Panc1 (cell line): Measurements from ENCODE around the gene ODAPH. TPM values are rescaled to one million over a fixed set of nuclear protein-coding genes. Genes with fewer than 3 reads are reported as not detected.
A peak's percentile ranks its signal among the peaks of the same experiment; 100 is the strongest.

Source experiments
- ATAC-seq: fragments of 200-7000 bp; cut with Tn5 transposase; 2 replicates; pipeline ENCODE4 v1.9.1; 2020; ENCODE audit warnings: mild to moderate bottlenecking, moderate library complexity
- BruUV-seq: library from RNA; stranded (reverse); fragments of 400-500 nt; replicated peaks from 2 replicates; lab custom pipeline; 2021; lab: Mats Ljungman, UMichigan
- CTCF ChIA-PET: fragments of 300-600 bp; sonication (Branson Sonifier 250); formaldehyde crosslinking; loops from one replicate; lab custom pipeline; 2022; ENCODE audit warnings: antibody characterized with exemption; lab: Charles Lee
- POLR2A ChIA-PET: fragments of 300-600 bp; sonication (Branson Sonifier 250); formaldehyde crosslinking; loops from one replicate; lab custom pipeline; 2022; ENCODE audit warnings: antibody characterized with exemption; lab: Charles Lee
- DNase-seq: peaks from one replicate; pipeline ENCODE4 v3.0.0-alpha.2; 2010; ENCODE audit warnings: low read depth, low spot score
- H3K27ac ChIP-seq: 2 replicates; pipeline ENCODE4 v1.5.1; 2011; ENCODE audit warnings: mild to moderate bottlenecking, low read length, inconsistent platforms
- H3K27me3 ChIP-seq: fragments of 200-500 bp; sonication (Bioruptor generic); 2 replicates; pipeline ENCODE4 v1.6.0; 2014; ENCODE audit warnings: low read length, inconsistent platforms; ENCODE audit not compliant: control insufficient read depth, insufficient read depth
- H3K36me3 ChIP-seq: fragments of 200-500 bp; sonication (Bioruptor generic); 2 replicates; pipeline ENCODE4 v1.5.1; 2014; ENCODE audit warnings: inconsistent platforms, mild to moderate bottlenecking, low read length, moderate library complexity; ENCODE audit not compliant: control insufficient read depth, insufficient read depth
- H3K4me1 ChIP-seq: 2 replicates; pipeline ENCODE4 v1.5.1; 2011; ENCODE audit warnings: inconsistent platforms, mild to moderate bottlenecking, low read length, moderate library complexity; ENCODE audit not compliant: control insufficient read depth, insufficient read depth
- H3K4me3 ChIP-seq, 2 experiments: 2 replicates each; pipeline ENCODE4 v1.5.1; 2011 to 2012; ENCODE audit warnings: low read depth in 2 of 2, low read length in 2 of 2, mild to moderate bottlenecking in 2 of 2, inconsistent platforms in 1 of 2, moderate library complexity in 1 of 2
- H3K9me3 ChIP-seq: fragments of 200-500 bp; sonication (Bioruptor generic); 2 replicates; pipeline ENCODE4 v1.5.1; 2014; ENCODE audit warnings: low read depth, mild to moderate bottlenecking, inconsistent platforms, low read length, moderate library complexity; ENCODE audit not compliant: control insufficient read depth, insufficient read depth
- POLR2AphosphoS5 ChIP-seq: IDR thresholded peaks from 2 replicates; pipeline ENCODE4 v1.6.1; 2012; ENCODE audit warnings: mild to moderate bottlenecking, low read depth, low read length, moderate library complexity
- SIN3A ChIP-seq: IDR thresholded peaks from 2 replicates; pipeline ENCODE4 v1.6.1; 2012; ENCODE audit warnings: low read depth, mild to moderate bottlenecking, low read length, moderate library complexity, borderline replicate concordance; ENCODE audit not compliant: insufficient read depth
- TCF7L2 ChIP-seq: IDR thresholded peaks from 2 replicates; pipeline ENCODE4 v1.6.1; 2011; ENCODE audit warnings: mild to moderate bottlenecking, low read depth, low read length, inconsistent platforms
- in situ Hi-C: cut with HindIII; loops from 2 replicates; pipeline ENCODE4 v1.10.0; 2016; ENCODE audit warnings: low sequenced_read_pairs, low pct_unique_long_range_greater_than_20kb
- intact Hi-C: fragments of 100-400 bp; cut with micrococcal nuclease; formaldehyde crosslinking; loops from one replicate; pipeline ENCODE4 v1.10.0; 2022; ENCODE audit not compliant: unreplicated experiment
- total RNA-seq: library from RNA; stranded (reverse); gene quantifications from one replicate; pipeline ENCODE4 v1.2.1, GENCODE V29; 2021; ENCODE audit not compliant: unreplicated experiment
- TF ChIP-seq, protein P1 (sequence below): fragments of 450-650 bp; IDR thresholded peaks from 2 replicates; pipeline ENCODE4 v1.5.1; 2017; ENCODE audit warnings: mild to moderate bottlenecking
- TF ChIP-seq, protein P2 (sequence below), 2 experiments: IDR thresholded peaks; 2 replicates each; pipeline ENCODE4 v1.6.1; 2011 to 2012; ENCODE audit warnings: low read depth in 2 of 2, control low read depth in 1 of 2, low read length in 1 of 2, mild to moderate bottlenecking in 1 of 2, moderate library complexity in 1 of 2; ENCODE audit not compliant: insufficient read depth in 1 of 2

The ODAPH gene
- total RNA-seq, 1 experiment from 2014 or later: not detected

GRCh38 chr4:75514131-75514948, 41.5 kb upstream of the ODAPH start, which contains the start of the genes RCHY1 and THAP6:
TSS of gene RCHY1 (minus strand) at chr4:75514403. CDS start at chr4:75514286, 117 bp downstream.
TSS of gene THAP6 (plus strand) at chr4:75514473. CDS start at chr4:75515453, 980 bp downstream.
- no peak for TF ChIP-seq SIN3A
- TF ChIP-seq, protein P1, sequence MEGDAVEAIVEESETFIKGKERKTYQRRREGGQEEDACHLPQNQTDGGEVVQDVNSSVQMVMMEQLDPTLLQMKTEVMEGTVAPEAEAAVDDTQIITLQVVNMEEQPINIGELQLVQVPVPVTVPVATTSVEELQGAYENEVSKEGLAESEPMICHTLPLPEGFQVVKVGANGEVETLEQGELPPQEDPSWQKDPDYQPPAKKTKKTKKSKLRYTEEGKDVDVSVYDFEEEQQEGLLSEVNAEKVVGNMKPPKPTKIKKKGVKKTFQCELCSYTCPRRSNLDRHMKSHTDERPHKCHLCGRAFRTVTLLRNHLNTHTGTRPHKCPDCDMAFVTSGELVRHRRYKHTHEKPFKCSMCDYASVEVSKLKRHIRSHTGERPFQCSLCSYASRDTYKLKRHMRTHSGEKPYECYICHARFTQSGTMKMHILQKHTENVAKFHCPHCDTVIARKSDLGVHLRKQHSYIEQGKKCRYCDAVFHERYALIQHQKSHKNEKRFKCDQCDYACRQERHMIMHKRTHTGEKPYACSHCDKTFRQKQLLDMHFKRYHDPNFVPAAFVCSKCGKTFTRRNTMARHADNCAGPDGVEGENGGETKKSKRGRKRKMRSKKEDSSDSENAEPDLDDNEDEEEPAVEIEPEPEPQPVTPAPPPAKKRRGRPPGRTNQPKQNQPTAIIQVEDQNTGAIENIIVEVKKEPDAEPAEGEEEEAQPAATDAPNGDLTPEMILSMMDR: no peak
- TF ChIP-seq POLR2AphosphoS5: peak; percentile 91
- BruUV-seq: no TSS peak
- peak; percentile 82 for DNase-seq
- no peaks in the 10 kb centered on the region for H3K27me3 ChIP-seq
- H3K27ac ChIP-seq: peak within 1 kb of the TSS; percentile 94
- peaks cover 7% of the 10 kb centered on the region for H3K36me3 ChIP-seq
- H3K9me3 ChIP-seq: no peaks in the 10 kb centered on the region
- ChIA-PET CTCF (no interaction called here), POLR2A (interaction anchor here (0.7 kb wide), 1 partner anchor 13 kb away, joined by 3 read pairs; no protein-coding TSS in a partner anchor)
- in situ Hi-C loops: no loop called here
- peak within 1 kb of the TSS; percentile 91 to 92 for H3K4me3 ChIP-seq
- H3K4me1 ChIP-seq: peaks cover 11% of the 10 kb centered on the region
- intact Hi-C loops: no loop called here
- peak; percentile 98 for ATAC-seq

- intact Hi-C loops: no loop called here
- peaks cover 7% of the 10 kb centered on the region for H3K36me3 ChIP-seq
- no peaks in the 10 kb centered on the region for H3K9me3 ChIP-seq
- no peaks in the 10 kb centered on the region for H3K27me3 ChIP-seq
- ChIA-PET POLR2A (interaction anchor here (0.6 kb wide), 1 partner anchor 1547 kb away, joined by 3 read pairs; no protein-coding TSS in a partner anchor), CTCF (no interaction called here)
- H3K4me3 ChIP-seq: peak overlapping the region; percentile 91 to 92
- ATAC-seq (no peak; the same call in 1 of the 2 replicates), DNase-seq (no peak)
- TF ChIP-seq TCF7L2 (no peak), SIN3A (no peak), POLR2AphosphoS5 (no peak)
- TF ChIP-seq, protein P2, sequence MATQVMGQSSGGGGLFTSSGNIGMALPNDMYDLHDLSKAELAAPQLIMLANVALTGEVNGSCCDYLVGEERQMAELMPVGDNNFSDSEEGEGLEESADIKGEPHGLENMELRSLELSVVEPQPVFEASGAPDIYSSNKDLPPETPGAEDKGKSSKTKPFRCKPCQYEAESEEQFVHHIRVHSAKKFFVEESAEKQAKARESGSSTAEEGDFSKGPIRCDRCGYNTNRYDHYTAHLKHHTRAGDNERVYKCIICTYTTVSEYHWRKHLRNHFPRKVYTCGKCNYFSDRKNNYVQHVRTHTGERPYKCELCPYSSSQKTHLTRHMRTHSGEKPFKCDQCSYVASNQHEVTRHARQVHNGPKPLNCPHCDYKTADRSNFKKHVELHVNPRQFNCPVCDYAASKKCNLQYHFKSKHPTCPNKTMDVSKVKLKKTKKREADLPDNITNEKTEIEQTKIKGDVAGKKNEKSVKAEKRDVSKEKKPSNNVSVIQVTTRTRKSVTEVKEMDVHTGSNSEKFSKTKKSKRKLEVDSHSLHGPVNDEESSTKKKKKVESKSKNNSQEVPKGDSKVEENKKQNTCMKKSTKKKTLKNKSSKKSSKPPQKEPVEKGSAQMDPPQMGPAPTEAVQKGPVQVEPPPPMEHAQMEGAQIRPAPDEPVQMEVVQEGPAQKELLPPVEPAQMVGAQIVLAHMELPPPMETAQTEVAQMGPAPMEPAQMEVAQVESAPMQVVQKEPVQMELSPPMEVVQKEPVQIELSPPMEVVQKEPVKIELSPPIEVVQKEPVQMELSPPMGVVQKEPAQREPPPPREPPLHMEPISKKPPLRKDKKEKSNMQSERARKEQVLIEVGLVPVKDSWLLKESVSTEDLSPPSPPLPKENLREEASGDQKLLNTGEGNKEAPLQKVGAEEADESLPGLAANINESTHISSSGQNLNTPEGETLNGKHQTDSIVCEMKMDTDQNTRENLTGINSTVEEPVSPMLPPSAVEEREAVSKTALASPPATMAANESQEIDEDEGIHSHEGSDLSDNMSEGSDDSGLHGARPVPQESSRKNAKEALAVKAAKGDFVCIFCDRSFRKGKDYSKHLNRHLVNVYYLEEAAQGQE (IDR thresholded peaks at IDR 0.05; ENCODE audit: insufficient read depth in 1 of 2, low read depth in 2 of 2, low read length in 1 of 2): no peak
- TF ChIP-seq, protein P1: no peak
- H3K27ac ChIP-seq: peak overlapping the region; percentile 94
- in situ Hi-C loops: no loop called here
- BruUV-seq: no TSS peak
- H3K4me1 ChIP-seq: peaks cover 11% of the 10 kb centered on the region
Measured at GRCh38 chr4:75514949-75515612, 40.8 kb upstream of the ODAPH start.
